DMS79 treated with DMSO at 0.1 percent for 48 hours (cell line): ENCODE measurements around the gene MICALL2.
"Not testable (repeated sequence)": the region's sequence is repeated elsewhere in the genome, so short reads cannot be mapped to it uniquely, and the experiment has no call there.

Source experiments
- DNase-seq: peaks from one replicate; lab custom pipeline; 2025; lab: John Stamatoyannopoulos, UW

Gene MICALL2

DNA sequence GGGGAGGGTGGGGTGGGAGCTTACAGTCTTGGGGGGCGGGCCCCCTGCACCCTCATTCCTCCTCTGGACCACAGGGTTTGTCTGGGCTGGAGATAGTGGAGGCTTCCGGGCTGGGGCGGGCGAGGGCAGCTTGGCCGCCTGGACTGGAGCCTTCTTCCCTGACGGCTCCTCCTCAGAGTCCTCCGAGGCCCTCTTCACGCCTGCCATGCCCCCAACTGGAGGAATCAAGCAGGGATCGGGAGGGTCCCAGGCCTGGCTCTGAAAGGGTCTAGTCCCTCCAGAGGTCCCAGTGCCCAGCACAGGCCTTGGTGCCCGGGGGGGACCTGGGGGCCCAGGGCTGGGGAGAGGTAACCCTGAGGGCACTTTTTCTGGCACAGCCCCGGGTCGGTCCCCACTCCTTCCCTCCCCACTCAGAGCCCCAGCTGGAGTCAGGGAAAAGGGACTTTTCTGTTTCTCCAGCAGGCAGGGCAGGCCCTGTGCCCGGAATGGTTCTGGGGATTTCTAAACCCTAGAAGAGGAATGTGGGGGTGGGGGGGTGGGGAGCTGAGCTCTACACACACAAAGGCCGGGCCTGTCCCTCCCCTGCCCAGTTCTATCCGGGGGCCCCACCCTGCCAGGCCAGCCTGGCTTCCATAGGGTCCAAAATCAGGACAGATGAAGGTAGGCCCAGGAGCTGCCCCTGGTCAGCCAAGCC is 11.6 kb downstream of the MICALL2 start:
- DNase-seq, result no peak

DNA sequence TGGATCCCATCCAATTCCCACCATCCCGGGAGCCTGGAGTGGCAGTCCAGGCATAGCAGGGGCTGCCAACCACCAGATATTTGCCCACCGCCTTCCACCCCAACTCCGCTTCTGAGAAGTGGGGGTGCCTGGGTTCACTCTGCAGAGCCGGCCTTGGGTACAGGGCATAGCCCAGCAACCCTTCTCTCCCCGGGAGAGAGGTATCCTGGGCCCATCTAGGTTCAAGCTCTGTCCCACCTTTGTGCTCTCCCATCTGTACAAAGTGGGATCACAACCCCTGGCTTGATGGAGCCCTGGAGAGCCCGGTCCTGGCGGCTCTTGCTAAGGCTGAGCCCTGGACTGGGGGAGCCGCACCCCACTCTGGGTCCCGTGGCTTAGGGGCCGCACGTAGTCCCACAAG is 12.2 kb downstream of the MICALL2 start:
- no peak for DNase-seq

DNA sequence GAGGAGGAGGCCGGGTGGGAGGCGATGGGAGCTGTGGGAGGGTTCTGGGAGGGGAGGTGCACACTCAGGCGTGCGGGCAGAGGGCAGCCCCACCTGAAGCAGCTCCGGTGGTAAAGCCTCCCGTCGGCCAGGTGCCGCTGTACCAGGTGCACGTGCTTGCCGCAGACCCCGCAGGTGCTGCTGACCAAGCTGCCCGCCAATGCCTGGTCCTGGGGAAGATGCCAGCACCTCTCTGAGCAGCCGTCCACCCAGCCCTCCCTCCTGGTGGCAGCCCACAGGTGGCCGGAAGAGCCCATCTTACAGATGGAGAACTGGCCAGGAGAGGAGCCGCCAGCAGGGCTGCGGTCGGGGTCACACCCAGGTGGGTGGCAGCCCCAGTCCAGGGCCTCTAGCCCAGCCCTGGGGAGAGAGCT is 12.6 kb downstream of the MICALL2 start:
- no peak for DNase-seq

DNA sequence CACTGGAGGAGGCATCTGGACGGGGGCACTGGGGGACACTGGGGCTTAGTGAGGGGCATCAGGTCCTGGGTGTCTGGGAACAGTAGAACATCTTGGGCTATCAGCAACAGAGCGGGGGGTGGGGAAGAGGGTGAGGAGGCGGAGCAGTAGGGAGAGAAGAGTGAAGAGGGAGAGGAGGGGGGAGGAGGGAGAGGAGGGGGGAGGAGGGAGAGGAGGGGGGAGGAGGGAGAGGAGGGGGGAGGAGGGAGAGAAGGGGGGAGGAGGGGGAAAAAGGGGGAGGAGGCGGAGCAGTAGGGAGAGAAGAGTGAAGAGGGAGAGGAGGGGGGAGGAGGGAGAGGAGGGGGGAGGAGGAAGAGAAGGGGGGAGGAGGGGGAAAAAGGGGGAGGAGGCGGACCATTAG is 13.2 kb downstream of the MICALL2 start:
- DNase-seq, result not testable (repeated sequence)

DNA sequence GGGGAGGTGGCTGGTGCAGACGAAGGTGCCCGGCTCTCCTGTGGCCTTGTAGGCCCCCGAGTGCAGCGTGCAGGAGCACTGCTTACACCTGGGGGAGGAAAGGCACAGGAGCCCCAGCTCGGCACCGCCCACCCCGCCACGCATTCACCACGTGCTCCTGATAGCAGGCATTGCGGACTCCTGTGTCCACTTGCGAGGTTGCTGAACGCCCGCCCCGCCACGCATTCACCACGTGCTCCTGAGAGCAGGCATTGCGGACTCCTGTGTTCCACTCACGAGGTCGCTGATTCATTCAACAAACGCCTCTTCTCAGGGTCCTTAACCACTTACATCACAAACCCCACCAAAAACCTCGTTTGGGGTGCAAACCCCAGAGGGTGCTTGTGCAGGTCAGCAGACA is 13.9 kb downstream of the MICALL2 start:
- DNase-seq, result no peak

DNA sequence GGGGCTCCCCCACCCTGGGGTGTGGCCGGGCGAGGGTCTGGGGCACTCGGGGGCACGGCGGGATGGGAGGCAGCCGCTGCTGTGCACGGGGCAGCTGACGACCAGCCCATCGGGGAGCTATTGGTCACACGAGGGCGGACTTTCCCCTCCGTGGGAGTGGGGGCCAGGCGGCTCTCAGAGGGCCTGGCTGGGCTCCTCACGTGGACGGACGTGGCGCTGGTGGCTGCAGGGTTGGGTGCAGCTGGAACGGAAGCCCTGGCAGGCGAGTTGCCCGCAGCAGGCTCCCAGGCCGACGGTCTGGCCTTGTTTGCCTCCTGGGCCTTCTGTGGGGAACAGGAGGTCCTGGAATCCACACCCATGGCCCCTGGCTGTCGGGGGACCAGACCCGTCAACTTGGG is 14.3 kb downstream of the MICALL2 start:
- no peak for DNase-seq

DNA sequence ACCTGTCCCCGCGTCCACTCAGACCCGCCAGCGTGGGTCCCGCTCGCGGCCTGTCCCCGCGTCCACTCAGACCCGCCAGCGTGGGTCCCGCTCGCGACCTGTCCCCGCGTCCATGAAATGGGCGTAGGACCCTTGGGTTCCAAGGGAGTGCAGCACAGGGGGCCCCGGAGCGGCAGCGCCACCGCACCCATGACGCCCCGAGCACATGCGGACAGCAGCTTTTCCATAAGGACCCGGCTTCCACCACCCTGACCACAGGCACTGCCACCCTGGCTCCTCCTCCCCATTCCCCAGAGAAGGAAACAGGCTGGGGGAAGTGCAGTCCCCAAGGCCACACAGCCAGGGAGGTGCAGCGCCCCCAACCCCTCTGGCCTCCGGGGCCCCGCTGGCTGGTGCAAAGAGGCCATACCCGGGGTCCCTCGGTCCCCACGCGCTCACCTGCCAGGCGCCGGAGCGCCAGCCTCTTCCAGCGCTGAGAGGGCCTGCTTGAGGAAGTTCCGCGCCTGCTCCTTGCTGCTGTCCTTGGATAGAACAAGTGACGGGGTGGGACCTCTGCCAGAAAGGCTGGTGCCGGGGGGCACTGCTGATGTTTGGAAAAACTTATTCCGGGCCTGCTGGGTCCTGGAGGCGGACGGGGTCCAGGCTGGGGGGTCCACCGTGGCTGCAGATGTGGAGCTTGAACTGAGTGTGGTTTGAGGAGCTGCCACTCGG is 14.9 kb downstream of the MICALL2 start:
- no peak for DNase-seq

DNA sequence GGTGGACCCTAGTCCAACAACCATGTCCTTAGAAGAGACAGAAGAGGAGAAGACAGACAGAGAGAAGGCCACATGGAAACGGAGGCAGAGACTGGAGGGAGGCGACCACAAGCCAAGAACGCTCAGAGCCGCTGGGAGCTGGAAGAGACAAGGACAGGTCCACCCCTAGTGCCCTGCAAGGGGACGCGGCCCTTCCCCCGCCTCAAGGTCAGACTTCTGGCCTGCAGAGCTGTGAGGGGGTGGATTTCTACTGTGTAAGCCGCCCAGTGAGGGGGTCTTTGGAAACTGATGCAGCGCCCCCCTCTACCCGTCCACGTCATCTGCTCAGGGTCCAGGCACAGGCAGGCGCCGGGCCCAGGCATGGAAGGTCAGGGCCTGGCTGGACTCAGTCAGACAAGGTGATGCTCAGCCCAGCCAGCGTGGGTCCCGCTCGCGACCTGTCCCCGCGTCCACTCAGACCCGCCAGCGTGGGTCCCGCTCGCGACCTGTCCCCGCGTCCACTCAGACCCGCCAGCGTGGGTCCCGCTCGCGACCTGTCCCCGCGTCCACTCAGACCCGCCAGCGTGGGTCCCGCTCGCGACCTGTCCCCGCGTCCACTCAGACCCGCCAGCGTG is 15.6 kb downstream of the MICALL2 start:
- DNase-seq, result not testable (repeated sequence)

DNA sequence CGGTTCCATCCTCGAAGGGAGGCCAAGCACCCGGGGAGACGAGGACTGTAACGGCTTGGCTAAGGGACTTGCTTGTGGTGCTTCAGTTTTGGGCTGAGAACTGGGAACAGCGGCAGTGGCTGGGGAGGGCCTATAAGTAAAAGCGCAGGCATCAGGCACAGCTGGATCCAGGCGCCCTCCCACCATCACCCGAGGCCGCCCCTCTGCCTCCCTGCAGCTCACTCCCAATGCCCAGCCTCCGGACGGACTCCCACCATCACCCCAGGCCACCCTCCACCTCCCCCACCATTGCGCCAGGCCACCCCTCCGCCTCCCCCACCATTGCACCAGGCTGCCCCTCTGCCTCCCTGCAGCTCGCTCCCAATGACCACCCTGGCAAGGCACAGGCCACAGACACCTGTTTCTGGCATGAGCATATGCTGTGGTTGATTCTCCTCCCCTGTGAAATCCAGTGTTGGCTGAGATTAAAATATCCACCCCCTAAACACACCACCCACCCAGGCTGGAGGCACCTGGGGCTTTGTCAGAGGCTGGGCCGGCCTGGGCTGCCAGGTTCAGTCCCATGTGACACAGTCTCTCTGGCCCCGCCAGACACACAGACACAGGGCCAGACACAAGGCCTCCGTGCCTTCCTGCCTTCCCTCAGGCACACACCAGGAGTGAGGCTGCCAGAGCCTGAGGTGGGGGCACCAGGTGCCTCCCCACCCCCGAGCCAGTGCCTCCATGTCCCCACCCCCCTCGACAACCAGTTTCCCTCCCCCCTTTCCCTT is 16.7 kb downstream of the MICALL2 start:
- no peak for DNase-seq

DNA sequence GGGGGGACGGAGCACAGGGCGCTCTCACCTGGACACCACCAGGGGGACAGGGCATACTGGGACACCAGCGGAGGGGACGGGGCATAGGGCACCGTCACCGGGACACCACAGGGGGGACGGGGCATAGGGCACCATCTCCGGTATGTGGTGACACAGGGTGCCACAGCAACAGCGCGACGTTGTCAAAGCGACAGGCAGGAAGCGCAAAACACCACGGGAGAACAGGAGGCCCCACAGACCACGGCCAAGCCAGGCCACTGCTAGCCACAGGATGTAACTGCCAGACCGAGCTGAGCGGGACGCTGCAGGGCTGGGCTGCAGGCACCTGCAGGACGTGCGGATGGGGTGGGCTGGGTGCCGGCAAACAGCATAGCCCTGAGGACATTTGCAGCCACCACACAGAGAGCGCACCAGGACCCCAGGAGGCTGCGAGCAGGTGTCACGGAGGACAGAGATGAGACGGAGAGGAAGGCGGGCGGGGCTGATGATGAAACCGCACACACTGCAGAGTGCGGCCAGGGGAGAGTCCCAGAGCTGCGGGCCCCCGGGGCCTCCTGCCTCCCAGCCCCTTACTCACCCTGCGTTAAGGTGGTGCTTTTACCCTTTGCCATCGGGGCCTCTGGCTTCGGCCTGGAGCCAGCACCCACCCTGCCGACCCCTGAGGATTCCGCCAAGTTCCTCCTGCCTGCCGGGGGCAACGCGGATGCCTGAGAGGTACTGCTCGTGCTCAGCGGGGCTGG is 17.5 kb downstream of the MICALL2 start:
- DNase-seq, result no peak

DNA sequence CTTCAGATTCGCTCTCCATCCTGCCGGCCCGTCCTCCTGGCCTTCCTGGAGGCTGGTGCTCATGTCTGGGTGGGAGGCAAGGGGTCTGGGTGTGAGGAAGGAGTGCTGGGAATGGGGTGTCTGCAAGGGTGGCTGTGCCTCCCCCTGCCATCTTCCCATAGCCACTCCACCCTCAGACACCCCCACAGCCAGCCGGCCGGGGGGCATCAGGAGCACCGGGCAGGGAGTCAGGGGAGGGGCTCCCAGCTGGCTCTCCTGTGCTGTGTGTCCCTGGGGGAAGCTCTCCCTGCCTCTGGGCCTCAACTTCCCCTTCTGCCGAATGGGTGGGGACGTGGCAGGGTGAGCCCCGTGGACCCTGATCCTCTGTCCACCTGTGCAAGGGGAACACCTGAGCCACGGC is 18.6 kb downstream of the MICALL2 start:
- DNase-seq, result no peak

DNA sequence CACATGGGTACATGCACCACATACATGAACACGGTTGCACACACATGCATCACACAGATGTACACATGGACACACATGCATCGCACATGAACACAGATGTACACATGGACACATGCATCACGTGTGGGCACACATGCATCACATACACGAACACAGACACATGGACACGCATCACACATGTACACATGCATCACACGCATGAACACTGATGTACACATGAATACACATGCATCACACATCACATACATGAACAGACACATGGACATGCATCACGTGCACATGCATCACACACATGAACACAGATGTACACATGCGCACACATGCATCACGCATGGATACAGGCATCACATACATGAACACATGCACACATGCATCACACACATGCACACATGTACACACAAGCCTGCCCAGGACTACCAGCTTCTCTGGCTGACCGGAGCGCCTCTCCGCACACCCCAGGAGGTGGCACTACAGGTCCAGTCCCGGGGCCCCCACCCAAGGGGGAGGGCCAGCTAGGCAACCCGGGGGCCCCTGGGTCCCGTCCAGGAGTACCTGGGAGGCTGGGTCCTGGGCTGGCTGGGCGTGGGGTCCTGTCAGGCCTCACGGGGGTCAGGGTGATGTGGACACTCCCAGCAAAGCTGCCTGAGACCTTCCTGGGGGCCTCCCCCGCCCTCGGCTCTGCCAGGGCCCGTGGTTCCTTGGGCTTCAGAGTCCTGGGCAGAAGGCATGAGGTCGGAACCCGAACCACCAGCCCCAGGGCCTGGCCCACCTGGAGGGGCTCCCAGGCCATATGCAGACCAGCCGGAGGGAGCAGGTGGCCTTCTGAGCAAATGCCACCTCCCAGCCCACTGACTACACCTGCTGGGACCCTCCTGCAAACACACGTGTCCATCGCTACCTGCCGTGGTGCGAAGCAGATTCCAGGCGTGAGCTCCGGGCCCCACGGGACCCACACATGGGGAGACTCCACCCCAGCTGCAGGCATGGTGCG is 19.6 kb downstream of the MICALL2 start:
- no peak for DNase-seq

DNA sequence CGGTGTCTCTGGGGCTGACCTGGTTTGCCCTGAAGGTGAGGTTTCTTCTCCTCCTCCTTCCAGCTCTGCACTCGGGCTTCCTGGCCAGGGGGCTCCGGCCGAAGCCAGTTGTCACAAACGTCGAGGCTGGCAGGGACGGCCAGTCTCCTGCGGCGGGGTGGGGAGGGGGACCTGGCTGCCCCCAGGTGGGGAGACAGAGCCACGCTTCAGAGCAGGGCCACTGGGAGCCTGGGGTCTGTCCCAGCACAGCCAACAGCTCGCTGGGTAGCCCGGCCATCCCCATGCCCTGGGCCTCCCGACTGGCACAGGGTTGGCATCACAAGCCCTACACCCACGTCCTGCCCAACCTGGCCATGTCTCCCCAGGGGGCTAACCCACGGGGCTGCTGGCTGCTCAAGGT is 20.4 kb downstream of the MICALL2 start:
- no peak for DNase-seq

DNA sequence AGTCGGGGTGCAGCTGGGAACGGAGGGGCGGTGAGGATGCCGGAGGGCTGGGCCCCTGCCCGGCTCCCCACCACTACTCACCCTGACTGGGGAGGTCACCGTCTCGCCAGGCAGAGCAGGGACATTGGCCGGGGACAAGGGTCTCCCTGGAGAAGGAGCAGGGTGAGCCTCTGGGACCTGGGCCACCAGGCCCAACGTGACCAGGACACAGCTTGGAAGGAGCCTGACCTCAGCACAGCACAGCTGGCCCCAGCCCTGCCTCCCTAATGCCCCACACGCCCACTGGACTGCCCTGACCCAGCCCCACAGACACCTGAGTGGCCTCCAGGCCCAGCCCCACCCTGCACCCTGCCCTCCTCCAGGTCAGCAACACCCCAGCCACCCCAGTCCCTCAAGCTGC is 21.1 kb downstream of the MICALL2 start:
- no peak for DNase-seq

DNA sequence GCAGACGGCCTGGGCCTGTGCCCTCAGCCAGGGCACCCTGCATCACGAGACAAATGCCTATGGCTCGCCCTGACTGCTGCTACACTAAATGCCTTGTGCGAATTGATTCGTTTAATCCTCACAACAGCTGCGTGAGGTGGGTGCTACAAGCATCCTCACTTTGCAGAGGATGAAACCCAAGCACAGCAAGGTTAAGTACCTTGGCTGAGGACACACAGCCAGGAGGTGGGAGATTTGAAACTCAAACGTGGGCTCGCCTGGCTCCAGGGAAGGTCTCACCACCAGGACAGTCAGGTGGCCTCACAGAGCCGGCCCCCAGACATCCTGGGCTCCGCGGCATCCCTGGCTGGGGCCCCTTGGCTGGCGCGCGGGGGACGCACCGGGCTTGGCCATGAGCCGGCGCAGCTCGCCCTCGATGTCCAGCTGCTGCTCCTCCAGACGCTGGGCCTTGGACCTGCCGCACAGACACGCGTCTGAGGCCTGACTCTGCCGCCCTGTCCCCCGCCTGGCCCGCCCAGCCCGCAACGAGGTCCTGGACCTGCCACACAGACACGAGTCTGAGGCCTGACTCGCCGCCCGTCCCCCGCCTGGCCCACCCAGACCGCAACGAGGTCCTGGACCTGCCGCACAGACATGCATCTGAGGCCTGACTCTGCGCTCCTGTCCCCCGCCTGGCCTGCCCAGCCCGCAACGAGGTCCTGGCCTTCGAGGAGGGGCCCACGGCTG is 22.0 kb downstream of the MICALL2 start:
- no peak for DNase-seq

DNA sequence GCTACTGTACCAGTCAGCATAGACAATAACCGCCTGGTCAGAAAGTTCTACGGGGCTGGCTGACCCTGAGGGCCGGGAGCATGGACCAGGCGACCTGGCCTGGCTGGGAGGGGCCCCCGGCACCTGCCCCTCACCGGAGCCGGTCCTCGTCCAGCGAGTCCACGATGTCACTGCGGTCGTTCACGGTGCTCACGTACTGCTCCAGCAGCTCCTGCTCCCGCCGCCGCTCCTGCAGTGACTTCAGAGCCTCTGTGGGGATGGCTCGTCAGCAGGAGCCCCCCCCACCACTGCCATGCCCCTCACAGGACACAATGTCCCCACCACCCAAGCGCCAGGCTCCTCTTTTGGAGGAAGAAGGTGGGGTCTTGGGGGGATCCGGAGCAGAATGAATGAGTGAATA is 22.7 kb downstream of the MICALL2 start:
- DNase-seq, result no peak

DNA sequence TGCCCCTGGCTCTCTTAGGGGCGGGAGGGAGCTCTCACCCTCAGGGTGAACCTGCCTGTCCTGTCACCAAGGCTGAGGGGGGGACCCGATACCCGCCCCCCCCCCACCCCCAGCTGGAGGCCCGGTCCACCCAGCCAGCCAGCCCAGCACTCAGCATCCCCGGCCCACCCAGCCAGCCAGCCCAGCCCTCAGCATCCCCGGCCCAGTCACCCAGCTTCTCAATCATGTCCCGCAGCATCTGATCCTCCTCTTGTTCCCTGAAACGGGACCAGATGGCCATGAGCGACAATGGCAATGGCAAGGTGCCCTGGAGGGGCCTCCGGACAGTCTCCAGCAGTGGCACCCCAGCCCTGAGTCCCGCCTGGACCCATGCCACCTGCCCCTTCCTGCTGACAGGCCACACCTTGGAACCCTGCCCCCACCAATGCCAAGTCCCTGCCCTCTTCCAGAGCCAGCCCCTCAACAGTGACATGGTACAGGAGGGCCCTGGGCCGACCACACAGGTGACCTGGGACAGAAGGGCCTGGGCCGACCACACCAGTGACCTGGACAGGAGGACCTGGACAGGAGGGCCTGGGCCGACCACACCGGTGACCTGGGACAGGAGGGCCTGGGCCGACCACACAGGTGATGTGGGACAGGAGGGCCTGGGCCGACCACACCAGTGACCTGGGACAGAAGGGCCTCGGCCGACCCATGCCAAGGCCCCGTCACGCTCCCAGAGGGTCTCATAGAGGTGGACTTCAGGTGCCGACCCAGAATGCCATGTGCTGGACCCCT is 24.2 kb downstream of the MICALL2 start:
- no peak for DNase-seq

DNA sequence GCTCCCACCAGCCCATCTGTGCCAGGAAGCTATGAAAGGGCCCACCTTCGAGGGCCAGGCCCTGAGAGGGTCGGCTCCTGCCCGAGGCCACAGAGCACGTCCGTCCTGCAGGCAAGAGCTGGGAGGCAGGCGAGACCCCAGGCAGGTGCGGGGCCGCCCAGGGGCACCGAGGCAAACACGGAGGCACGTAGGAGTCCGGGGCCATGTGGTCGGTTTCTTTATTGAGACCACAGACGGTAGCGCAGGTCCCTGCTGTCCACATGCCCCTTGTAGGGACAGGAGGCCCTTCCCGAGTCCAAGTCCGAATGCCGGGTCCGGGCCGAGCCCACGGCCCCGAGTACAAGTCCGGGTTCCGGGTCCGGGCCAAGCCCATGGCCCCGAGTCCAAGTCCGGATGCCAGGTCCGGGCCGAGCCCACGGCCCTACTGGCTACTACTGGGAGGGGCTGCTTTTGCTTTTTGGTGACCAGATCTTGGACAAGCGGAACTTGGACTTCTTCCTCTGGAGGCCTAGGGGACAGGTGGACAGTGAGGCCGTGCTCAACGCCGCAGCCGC is 25.0 kb downstream of the MICALL2 start:
- no peak for DNase-seq
